Measurements from ENCODE around the gene PNN. TPM values are rescaled to one million over a fixed set of nuclear protein-coding genes. Genes with fewer than 3 reads are reported as not detected.

The PNN gene
- total and polyA plus RNA-seq, 2 of the 8 experiments (the other 6 are each of a cell fraction or from before 2014, with no cell fraction given), result 27.5 to 121 TPM

DNA sequence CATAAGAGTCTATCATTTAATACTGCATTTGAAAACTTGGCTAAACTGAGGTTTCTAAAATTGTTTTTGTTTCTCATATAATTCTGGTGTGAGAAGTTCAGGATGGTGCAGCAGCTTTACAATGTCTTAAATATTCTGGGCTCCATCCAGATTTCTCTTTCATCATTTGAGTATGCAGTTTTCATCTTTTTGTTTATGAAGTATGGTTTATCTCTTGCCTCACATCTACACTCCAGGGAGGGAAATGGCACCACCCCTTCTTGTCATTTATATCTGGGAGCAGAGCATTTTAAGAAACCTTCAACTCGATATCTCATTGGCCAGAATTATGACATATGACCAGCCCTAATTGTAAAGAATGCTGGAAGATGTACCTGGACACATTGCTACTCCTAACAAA is 36.6 kb upstream of the PNN start:
- CTCF ChIA-PET (ENCODE audit: partially characterized antibody), result interaction anchor here (0.6 kb wide), 1 partner anchor 112 kb away, joined by 3 read pairs; no protein-coding TSS in a partner anchor

More for the DNA sequence above, 36.6 kb upstream of the PNN start:
- Histone ChIP-seq H2BK20ac (ENCODE audit: low read length) (no peak overlapping the region), H3K4me1 (replicated peaks in 1 of 4; ENCODE audit: control insufficient read depth in 3 of 4, insufficient read depth in 4 of 4, low read length in 3 of 4) (peaks cover 0 to 3% (median 1%) of the 10 kb centered on the region in 4 experiments; a peak in 2 of 7 replicates), H3K36me3 (ENCODE audit: control insufficient read depth in 2 of 4, insufficient read depth in 4 of 4, low read length in 3 of 4) (peaks cover 0 to 45% (median 15%) of the 10 kb centered on the region in 4 experiments; a peak in 5 of 8 replicates), H3K23ac (ENCODE audit: insufficient read length) (no peak overlapping the region), H3K4ac (replicated peaks; ENCODE audit: insufficient read length, low read depth, low read length) (no peak overlapping the region), H2AFZ (ENCODE audit: low read length) (no peak overlapping the region), H4K91ac (replicated peaks; ENCODE audit: insufficient read length, low read length) (no peak overlapping the region), H2BK120ac (replicated peaks; ENCODE audit: low read depth, low read length) (no peak overlapping the region), H3K4me2 (ENCODE audit: insufficient read depth in 1 of 2, low read depth in 2 of 2, low read length in 2 of 2) (no peak overlapping the region), H3K9ac (replicated peaks in 1 of 4; ENCODE audit: extremely low read depth in 1 of 4, low read depth in 3 of 4, low read length in 3 of 4) (no peak overlapping the region), H4K5ac (ENCODE audit: insufficient read length, low read depth, low read length) (no peak overlapping the region), H3K27me3 (replicated peaks in 1 of 4; ENCODE audit: control insufficient read depth in 3 of 4, extremely low read depth in 1 of 4, insufficient read depth in 3 of 4, low read length in 3 of 4) (no peaks in the 10 kb centered on the region), H3K18ac (ENCODE audit: extremely low read depth, low read length) (no peak overlapping the region), H2BK12ac (ENCODE audit: low read depth, low read length) (no peak overlapping the region), H2AK5ac (ENCODE audit: low read depth, low read length) (no peak overlapping the region), H3K14ac (ENCODE audit: insufficient read length) (no peak overlapping the region), H3K4me3 (ENCODE audit: extremely low read depth in 1 of 4, insufficient read depth in 2 of 4, low read depth in 3 of 4, low read length in 4 of 4) (no peak overlapping the region), H3K56ac (replicated peaks; ENCODE audit: insufficient read length, low read depth, low read length) (no peak overlapping the region), H3K79me1 (ENCODE audit: low read depth, low read length) (no peaks in the 10 kb centered on the region), H3K23me2 (ENCODE audit: low read depth, low read length) (no peaks in the 10 kb centered on the region), H3K9me3 (ENCODE audit: insufficient read depth in 2 of 2, low read depth in 1 of 2, low read length in 1 of 2) (peaks cover 12% of the 10 kb centered on the region in 2 experiments), H4K20me1 (replicated peaks in 1 of 2; ENCODE audit: control insufficient read depth in 1 of 2, insufficient read depth in 2 of 2, low read length in 2 of 2) (peaks cover 0 to 2% of the 10 kb centered on the region in 2 experiments), H3K79me2 (ENCODE audit: control insufficient read depth in 1 of 2, insufficient read depth in 2 of 2, low read length in 2 of 2) (no peaks in the 10 kb centered on the region), H4K8ac (ENCODE audit: extremely low read depth, insufficient read depth, low read length) (no peak overlapping the region), H2BK15ac (ENCODE audit: low read length) (no peak overlapping the region), H3K27ac (ENCODE audit: low read depth, low read length) (no peak overlapping the region), H2BK5ac (ENCODE audit: low read depth, low read length) (no peak overlapping the region)
- FAIRE-seq (no peak), DNase-seq (ENCODE audit: low read depth in 1 of 2, low spot score in 2 of 2) (no peak)
- WGBS, 2 experiments (ENCODE audit: extremely low coverage in 1 of 2, insufficient coverage in 1 of 2, insufficient read length in 1 of 2, insufficient replicate concordance in 2 of 2, low coverage in 1 of 2, low lambda C conversion rate in 2 of 2, missing lambda C conversion rate in 1 of 2), result 86% methylated on average over 1 of the region's 1 CpG; no CpG with 5 or more reads in 1 of the 2 experiments
- POLR2A ChIA-PET (ENCODE audit: partially characterized antibody), result interaction anchor here (0.6 to 1.7 kb wide), 5 partner anchors 14 to 55 kb away, joined by 3 to 8 read pairs (median 4); partner anchors contain the start of gene TRAPPC6B
- TF ChIP-seq SUZ12 (IDR thresholded peaks at IDR 0.05; ENCODE audit: low read length) (no peak), ASH2L (IDR thresholded peaks at IDR 0.05; ENCODE audit: low read length) (no peak), SRF (IDR thresholded peaks at IDR 0.05; ENCODE audit: low read depth, low read length) (no peak), CBX5 (IDR thresholded peaks at IDR 0.05; ENCODE audit: low read depth, low read length) (no peak), KDM1A (IDR thresholded peaks at IDR 0.05; ENCODE audit: borderline replicate concordance, low read length) (no peak)
